Right lobe of liver (tissue), 4 donors: Measurements from ENCODE around the gene ALKBH7.

Experiments used
- POLR2A ChIP-seq: fragments of 450-650 bp; IDR thresholded peaks from one replicate; pipeline ENCODE4 v1.6.1; 2017; ENCODE audit warnings: antibody characterized with exemption, mild to moderate bottlenecking
- TF ChIP-seq, protein P1 (sequence below), 4 donors: fragments of 200-600 bp in 3 of 4; fragments of 450-650 bp in 1 of 4; IDR thresholded peaks; one replicate each; pipeline versions ENCODE4 v1.5.1 to v1.8.0; 2016 to 2022; ENCODE audit warnings: antibody characterized with exemption in 4 of 4, mild to moderate bottlenecking in 2 of 4
- donor health status: DM: no; HTN: no; CAD: no.
- donor health status: DM: no; HTN: no; CAD: no.
- donor health status: DM: no; HTN: yes; CAD: no.

- no peak for TF ChIP-seq POLR2A
- TF ChIP-seq, protein P1, sequence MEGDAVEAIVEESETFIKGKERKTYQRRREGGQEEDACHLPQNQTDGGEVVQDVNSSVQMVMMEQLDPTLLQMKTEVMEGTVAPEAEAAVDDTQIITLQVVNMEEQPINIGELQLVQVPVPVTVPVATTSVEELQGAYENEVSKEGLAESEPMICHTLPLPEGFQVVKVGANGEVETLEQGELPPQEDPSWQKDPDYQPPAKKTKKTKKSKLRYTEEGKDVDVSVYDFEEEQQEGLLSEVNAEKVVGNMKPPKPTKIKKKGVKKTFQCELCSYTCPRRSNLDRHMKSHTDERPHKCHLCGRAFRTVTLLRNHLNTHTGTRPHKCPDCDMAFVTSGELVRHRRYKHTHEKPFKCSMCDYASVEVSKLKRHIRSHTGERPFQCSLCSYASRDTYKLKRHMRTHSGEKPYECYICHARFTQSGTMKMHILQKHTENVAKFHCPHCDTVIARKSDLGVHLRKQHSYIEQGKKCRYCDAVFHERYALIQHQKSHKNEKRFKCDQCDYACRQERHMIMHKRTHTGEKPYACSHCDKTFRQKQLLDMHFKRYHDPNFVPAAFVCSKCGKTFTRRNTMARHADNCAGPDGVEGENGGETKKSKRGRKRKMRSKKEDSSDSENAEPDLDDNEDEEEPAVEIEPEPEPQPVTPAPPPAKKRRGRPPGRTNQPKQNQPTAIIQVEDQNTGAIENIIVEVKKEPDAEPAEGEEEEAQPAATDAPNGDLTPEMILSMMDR (IDR thresholded peaks at IDR 0.05) = no peak
These were observed 10.6 kb upstream of the ALKBH7 start for GRCh38 chr19:6362027-6362350.
